ENCODE data around the gene MCM8.
A peak's percentile ranks its signal among the peaks of the same experiment; 100 is the strongest.

Gene MCM8

DNA sequence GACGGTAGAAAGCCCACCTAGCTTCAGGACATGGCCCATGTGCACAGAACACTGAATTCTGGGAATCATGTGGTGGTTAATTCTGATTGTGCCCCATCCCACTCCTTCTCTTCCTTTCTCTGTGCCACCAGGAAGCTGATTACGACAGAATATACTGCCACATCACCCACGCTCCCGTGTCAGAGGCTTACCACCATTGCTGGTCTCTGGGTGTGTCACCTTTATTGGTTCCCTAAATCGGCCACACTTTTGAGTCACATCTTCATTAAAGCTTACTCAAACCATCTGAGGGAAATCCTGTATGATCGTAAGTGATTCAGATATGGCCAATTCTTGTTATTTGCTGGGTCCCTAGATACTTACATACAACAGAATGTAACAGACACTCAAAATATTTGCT, 3.2 kb upstream of the MCM8 start:
- no peak for DNase-seq

DNA sequence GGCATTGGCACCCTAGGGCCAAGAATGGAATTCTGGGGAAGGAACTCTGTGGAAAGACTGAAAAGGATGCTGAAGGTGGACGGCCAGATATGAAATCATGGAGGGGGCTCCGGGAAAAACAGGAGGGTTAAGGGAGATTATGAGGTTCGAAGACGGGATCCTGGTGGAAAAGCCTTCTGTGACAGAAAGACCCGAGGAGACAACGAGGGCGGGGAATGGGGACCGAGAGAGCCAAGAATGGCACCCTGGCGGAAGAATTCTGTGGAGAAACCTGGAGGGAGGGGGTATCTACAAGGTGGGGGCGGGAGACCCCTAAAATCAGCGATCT, 545 bp upstream of the MCM8 start:
- peak; percentile 65 for DNase-seq

DNA sequence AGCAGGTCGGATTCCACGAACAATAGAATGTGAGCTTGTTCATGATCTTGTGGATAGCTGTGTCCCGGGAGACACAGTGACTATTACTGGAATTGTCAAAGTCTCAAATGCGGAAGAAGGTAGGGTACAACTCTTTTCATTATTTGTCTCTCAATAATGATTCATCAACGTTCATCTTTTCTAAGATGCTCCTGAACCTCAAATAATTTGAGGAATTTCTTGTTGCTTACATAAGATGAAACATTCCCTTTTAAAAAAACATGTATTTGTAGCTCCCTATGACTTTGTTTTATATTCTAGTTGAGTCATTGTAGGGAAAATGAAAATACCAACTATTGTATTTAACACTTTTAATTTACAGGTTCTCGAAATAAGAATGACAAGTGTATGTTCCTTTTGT, 17.0 kb downstream of the MCM8 start:
- DNase-seq = no peak

DNA sequence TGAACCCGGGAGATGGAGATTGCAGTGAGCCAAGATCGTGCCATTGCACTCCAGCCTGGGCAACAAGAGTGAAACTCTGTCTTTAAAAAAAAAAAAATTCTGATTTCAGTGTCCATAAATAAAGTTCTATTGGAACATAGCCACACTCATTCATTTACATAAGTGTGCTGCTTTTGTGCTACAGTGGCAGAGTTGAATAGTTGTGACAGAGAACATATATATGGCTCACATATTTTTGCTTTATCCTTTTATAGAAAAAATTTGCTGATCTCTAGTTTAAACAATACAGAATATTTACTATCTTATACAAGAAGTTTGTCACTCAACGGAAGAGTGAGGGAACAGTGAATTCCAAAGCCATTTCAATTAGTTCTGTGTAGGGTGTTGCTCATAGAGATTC, 18.0 kb downstream of the MCM8 start:
- DNase-seq = no peak

DNA sequence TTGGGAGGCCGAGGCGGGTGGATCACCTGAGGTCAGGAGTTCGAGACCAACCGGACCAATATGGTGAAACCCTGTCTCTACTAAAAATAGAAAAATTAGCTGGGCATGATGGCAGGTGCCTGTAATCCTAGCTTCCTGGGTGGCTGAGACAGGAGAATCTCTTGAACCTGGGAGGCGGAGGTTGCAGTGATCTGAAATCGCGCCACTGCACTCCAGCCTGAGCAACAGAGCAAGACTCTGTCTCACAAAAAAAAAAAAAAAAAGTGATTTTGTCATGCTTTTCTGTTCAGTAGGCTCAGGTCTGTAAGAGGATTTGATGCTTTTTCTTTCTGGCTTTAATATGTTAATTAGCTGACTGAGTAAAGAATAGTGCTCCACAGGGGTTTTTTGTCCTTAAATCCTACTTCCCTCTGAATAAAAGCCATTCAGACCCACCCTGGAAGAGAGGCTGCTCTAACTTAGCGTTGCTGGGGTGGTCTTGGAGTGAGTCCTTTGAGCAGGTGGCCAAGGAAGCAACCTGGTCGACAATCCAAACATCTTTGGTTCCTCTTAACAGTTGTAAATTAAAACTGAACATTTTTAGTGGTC, 19.0 kb downstream of the MCM8 start:
- peak; percentile 44 for DNase-seq

DNA sequence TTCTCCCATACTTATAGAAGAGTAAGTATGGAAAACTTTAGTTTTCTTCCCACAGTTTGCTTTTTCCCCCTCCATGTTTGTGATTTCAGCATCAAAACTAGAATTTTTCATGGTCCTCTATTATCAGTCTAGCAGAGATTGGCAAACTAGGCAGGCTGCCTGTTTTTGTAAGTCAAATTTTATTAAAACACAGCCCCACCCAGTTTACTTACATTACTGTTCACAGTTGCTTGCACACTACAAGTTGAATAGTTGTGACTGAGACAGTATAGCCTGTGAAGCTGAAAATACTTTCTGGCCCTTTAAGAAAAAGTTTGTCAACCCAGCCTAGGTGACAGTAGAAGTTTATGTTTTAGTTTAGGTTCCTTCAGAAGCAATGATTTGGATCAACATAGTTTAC, 19.5 kb downstream of the MCM8 start:
- no peak for DNase-seq

DNA sequence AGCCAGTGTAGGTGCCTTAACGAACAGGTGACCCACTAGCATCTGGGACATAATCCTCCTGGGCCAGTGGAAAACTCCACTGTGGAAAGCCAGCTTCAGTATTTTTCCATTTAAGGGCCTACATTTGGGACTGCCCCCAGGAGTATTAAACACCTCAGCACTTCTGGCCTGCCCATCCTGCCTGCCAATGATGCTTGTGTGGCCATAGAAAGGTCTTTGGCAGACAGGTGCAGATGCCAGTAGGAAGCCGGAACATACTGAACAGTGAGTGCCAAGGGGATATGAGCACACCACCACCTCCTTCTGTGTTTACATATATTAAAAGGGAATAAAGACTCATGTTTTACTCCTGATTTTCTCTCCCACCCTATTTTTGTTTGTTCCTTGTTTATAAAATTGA, 19.9 kb downstream of the MCM8 start:
- DNase-seq = no peak

DNA sequence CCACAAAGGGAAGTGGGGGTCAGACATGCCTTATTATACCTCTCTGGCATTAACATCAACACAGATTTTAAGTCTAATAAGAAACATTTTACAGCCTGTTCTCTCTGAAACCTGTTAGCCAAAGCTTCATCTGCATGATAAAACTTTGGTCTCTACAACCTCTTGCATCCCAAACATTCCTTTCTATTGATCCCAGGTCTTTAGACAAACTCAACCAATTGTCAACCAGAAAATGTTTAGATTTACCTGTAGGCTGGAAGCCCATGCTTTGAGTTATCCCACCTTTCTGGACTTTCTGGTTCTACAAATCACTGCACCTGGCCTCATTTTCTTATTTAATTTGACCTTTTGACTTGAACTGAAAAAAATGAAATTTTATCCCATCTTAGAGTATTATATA, 20.8 kb downstream of the MCM8 start:
- DNase-seq = no peak

DNA sequence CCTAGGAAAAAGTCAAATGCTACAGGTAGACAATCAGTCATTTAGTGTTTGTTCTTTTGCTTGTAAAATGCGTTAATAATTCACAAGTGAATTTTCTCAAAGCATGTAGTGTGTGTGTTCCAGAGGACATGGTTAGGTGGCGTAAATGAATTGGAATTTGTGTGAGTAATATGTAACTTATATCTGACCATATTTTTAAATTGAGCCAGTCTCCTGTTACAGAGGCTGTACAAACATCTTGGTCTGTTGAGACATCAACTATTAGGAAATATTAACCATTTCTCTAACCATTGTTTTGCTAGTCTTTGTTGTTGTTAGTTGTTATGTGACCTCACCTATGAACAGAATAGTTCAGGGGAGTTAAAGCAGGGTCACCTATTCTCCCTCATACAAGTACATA, 22.7 kb downstream of the MCM8 start:
- DNase-seq = no peak

DNA sequence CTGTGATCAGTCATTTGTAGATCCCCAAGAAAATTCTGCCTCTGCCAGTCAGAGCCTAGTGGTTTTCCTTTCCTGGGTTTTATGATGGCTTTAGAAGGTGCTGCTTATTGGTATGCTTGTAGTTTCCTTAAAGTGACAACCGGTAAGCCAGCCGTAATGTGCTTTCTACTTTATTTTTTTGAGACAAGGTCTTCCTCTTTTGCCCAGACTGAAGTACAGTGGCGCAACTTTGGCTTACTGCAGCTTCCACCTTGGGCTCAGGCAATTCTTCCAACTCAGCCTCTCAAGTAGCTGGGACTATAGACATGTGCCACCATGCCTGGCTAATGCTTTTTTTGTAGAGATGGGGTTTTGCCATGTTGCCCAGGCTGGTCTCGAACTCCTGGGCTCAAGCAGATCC, 23.5 kb downstream of the MCM8 start:
- DNase-seq = no peak

DNA sequence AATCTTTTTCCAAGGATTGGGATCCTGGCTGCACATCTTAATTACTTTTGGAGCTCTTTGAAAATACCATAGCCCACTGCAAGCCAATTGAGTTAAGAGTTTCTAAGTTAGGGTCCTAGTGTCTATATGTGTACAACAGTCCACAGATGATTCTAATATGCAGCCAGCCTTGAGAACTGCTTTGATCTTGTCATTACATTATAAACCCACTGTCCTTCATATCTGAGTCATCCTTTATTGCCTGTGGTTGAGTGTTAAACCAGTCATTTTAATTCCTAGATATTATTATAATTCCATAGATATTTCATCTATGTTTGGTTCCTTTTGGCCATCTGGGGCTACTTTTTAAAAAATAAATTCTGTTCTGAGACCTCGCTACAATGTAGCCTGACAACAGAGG, 24.1 kb downstream of the MCM8 start:
- no peak for DNase-seq

DNA sequence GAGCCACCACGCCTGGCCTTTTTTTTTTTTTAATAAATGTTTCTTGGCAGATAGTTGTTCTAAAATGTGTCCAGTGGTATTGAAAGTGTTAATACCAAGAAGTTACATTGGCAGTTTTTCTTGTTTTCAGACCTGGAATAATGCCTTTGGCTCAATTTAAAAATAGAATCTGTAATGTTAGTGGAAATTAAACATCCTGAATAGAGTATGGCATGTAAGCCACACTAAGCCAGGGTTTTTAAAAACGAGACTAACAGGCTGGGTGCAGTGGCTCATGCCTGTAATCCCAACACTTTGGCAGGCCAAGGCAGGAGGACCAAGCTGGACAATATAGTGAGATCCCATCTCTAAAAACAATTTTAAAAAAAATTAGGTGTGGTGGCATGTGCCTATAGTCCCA, 25.3 kb downstream of the MCM8 start:
- DNase-seq = no peak

DNA sequence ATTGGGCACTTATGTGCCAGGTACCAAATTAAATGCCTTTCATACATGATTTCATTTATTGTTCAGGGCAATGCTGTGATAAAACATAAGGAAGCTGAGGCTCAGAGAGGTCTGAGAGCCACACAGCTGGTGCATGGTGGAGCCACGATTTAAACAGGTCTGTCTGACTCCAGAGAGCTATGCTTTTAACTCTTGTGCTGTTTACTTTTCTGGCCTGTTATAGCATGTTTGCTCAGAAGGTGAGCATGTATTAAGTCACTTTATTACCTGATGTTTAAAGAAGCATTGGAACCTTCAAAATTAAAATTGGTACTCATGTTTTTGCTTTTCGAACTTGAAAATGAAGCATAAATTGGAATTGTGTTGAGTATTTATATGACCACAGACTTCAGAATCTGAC, 26.8 kb downstream of the MCM8 start:
- no peak for DNase-seq

DNA sequence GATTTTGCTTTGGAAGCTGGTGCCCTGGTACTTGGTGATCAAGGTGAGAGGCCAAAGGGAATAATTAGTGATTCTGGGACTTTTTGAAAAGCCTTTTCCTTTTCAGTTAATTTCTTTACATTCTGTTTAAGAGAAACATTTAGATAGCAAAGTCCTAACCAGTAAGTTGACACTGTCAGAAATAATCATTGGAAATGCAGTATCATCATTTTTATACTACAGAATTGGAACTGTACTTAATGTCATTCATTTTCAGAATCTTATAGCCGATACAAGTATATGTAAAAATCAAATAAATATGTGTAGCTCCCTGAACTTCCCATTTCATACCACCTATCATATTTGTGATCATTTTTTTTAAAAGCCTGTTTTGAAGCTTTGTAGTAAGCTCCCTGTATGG, 27.5 kb downstream of the MCM8 start:
- DNase-seq = no peak

DNA sequence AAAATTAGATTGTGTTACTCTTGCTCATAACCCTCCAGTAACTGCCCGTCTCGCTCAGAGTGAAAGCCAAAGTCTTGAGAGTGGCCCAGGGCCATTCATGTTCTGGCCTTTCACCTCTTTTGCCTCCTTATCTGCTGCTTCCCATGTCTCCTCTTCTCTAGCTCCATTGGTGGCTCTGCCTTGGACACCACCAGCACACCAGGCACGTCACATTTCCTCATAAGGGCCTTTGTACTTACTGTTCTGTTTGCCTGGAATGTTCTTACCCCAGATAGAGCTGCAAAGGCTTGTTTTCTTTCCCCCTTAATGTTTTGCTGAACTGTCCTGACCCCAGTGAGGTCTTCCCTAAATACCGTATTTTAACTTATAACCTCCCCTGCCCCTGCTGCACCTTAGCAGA, 29.3 kb downstream of the MCM8 start:
- DNase-seq = no peak

DNA sequence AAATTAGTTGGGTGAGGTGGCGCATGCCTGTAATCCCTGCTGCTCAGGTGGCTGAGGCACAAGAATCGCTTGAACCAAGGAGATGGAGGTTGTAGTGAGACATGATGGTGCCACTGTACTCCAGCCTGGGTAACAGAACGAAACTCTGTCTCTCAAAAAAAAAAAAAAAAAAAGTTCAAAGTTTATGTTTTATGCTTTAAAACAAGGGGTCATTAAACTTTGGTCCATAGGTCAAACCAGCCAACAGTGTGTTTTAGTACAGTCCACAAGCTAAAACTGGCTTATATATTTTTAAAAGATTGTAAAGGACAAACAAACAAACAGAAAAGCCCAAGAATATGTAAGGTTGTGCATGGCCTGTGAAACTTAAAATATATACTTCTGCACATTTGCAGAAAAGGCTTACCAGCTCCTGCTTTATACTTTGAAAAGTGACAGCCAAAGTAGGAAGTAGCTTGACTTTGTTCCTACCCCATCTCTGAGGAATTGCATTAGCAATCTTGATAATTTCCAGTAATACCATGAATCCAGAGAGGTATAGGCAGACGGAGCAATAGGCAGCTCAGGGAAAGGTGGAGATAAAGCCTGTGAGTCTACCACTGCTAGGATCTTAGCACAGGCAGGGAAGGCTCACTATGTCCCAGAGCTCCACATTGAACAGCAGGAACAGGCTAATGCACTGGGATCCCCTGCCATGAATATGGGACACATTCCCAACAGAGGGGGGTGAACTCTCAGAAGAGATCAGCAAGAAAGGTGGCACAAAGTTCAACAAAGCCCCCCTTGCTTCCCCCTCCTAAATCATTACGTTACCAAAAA, 30.5 kb downstream of the MCM8 start:
- no peak for DNase-seq

DNA sequence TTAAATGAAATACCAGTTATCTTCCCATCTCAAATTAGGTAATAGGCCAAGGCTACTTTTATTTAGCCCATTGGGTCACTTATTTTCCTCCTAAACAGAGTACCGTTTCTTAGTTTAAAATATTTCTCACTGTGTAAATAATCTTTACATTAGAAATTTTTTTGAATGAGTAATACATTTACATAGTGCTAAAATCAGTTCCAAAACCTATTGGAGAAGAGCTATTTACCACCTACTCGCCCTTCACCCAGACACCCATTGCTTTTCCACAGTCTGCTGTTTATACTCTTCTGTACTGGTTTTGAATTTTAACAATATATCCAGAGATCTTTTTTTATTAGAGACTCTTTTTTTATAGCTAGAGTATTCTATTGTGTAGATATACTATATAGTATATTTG, 36.9 kb downstream of the MCM8 start:
- no peak for DNase-seq

DNA sequence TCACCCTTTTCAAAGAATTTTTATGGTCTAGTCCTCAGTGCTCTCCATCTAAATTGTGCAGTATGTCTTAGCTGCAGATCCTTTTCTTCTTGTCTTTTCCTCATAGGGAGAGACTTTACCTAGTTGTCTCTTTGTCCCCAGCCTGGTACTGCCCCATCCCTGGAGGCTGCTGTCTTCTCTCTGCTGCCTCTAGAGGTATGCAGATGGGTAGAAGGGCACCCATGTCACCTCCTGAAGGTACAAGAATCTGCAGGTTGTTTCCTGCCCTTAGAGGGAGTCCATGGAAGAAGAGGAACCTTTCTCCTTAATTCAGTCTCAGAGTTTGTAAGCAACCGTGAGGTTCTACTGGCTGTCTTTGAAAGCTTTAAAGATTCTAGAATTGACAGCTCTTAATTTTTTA, 39.1 kb downstream of the MCM8 start:
- DNase-seq = no peak

DNA sequence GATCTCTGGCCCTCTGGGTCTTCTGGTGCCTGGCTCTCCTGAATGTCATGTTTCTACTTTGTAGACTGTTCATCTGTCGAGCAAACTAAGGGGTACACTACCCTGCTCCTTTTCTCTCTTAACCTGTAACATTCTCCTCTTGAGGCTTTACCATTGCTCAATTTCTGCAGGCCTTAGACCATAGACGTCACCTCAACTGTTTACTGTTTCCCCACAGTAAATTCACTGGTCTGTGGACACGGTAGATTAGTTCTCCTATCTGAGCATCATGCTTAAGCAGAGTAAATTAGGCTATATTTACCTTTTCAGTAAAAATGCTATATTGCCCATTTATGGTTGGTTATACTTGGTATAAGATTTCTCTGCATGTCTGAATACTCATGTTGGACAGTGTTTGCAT, 40.5 kb downstream of the MCM8 start:
- DNase-seq = no peak

DNA sequence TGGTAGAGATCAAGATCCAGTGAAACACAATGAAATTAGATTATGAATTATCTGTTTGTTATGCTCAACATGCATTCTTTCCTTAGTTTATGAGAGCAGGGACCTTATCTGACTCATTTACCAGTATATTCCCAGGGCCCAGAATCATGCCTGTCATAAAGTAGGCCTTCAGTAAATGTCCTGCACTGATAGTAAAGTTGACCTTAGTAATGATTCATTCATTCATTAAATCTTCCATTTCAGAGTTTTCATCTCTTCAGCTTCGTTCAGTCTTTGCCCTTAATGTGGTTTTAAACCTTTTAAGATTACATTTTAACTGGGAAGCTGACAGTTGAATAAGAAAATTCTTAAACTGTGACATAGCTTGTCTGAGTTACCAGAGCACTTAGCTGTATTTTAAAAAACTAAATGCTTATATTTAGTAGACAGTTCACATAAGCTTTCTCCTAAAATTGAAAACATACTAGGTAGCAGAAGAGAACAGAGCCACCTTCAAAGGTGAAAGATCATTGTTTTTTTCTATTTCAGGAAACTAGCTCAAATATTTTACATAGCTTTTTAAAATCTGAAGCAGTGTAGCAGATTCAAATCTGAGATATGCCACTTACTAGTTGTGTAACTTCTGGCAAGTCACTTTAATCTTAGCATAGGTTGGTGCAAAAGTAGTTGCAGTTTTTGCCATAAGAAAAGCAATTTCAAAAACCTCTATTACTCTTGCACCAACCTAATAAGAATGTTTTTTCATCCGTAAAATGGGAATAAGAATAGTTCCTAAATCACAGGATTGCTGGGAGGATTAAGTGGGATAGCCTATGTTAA, 41.4 kb downstream of the MCM8 start:
- DNase-seq = no peak

DNA sequence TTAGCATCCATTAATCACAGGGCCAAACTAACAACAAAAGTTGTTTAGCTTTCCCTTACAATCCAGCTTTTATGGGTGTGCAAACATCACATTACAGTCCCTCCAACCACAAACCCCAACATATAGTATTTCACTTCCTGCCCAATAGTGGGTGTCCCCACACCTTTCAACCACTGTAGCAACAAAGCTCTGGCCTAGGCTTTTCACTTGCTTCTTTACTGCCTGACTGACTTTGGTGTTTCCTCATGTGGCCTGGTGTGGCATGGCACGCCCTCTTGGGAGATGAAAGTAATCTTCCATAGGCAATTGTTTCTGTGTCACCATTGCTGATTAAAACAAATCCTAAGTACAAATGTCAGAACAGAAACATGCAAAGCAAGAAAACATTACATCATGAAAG, 46.3 kb downstream of the MCM8 start:
- DNase-seq = peak; percentile 51

DNA sequence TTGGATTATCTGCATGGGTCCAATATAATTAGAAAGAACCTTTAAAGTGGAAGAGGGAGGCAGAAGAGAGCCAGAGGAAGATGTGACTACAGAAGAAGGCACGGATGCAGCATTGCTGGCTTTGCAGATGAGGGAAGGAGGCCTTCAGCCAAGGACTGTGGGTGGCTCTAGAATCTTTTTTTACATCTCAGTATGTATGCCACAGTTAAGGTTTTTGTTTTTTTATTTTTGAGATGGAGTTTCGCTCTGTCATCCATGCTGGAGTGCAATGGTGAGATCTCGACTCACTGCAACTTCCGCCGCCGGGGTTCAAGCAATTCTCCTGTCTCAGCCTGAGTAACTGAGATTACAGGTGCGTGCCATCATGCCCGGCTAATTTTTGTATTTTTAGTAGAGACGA, 49.3 kb downstream of the MCM8 start:
- DNase-seq = no peak

DNA sequence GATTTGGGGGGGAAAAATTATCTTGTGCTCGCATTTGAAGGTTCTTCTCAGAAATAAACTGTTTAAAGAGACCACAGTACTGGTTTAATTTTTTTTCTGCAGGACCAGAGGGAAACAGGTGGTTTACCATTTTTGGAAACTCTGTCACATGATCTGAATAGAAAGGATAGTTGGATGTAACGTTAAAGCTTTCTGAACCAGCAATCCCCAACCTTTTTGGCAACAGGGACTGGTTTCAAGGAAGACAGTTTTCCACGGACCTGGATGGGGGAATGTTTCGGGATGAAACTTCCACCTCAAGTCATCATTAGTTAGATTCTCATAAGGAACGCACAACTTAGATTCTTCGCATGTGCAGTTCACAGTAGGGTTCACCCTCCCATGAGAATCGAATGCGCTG, 50.4 kb downstream of the MCM8 start:
- DNase-seq = no peak

DNA sequence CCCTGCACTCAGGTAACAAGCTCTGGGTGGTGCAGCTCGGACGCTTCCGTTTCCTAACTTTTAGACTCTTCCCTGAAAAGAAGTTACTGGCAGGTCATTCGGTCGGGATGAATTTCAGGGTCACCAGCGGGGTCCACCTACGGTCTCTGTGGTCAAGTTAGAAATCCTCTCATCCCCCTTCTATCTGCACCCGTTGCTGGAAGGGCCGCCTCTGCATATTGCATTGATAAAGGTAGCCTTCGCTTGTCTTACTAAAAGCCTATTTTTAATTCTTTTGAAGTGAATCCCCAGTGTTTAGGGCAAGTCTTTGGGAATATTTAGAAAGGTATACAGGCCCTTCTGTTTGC, 56.1 kb downstream of the MCM8 start:
- DNase-seq = peak; percentile 44

Data from NCI-H69 (cell line).